ENCODE results near the gene CHCHD3.

Gene CHCHD3

GRCh38 chr7:132857703-132858102 is 224.2 kb downstream of the CHCHD3 start:
- TF ChIP-seq PPARA (CRISPR knock-in tag; IDR thresholded peaks at IDR 0.05; ENCODE audit: borderline replicate concordance) (no peak), TSHZ2 (CRISPR knock-in tag; IDR thresholded peaks at IDR 0.05) (no peak), BACH2 (CRISPR knock-in tag; IDR thresholded peaks at IDR 0.05; ENCODE audit: borderline replicate concordance) (no peak), ZNF565 (CRISPR knock-in tag; conservative IDR thresholded peaks at IDR 0.05; ENCODE audit: low read depth) (no peak), CSRNP3 (CRISPR knock-in tag; IDR thresholded peaks at IDR 0.05) (no peak), ZNF70 (CRISPR knock-in tag; IDR thresholded peaks at IDR 0.05) (no peak), CSDC2 (CRISPR knock-in tag; IDR thresholded peaks at IDR 0.05) (no peak), OSR1 (CRISPR knock-in tag; IDR thresholded peaks at IDR 0.05) (no peak), SNAI2 (CRISPR knock-in tag; IDR thresholded peaks at IDR 0.05) (no peak), PATZ1 (CRISPR knock-in tag; IDR thresholded peaks at IDR 0.05; ENCODE audit: borderline replicate concordance) (no peak), CREB5 (CRISPR knock-in tag; IDR thresholded peaks at IDR 0.05; ENCODE audit: low read depth) (no peak), ZNF8 (CRISPR knock-in tag; IDR thresholded peaks at IDR 0.05) (no peak), TCF4 (CRISPR knock-in tag; IDR thresholded peaks at IDR 0.05; ENCODE audit: borderline replicate concordance) (no peak), ISL1 (CRISPR knock-in tag; IDR thresholded peaks at IDR 0.05) (no peak), ZC3H10 (CRISPR knock-in tag; IDR thresholded peaks at IDR 0.05) (no peak), TOX (CRISPR knock-in tag; IDR thresholded peaks at IDR 0.05; ENCODE audit: borderline replicate concordance) (no peak)
- ATAC-seq: no peak

- ATAC-seq: no peak
- TF ChIP-seq ZNF565 (CRISPR knock-in tag; conservative IDR thresholded peaks at IDR 0.05; ENCODE audit: low read depth) (no peak), TCF4 (CRISPR knock-in tag; IDR thresholded peaks at IDR 0.05; ENCODE audit: borderline replicate concordance) (no peak), BACH2 (CRISPR knock-in tag; IDR thresholded peaks at IDR 0.05; ENCODE audit: borderline replicate concordance) (no peak), ESRRG (CRISPR knock-in tag; IDR thresholded peaks at IDR 0.05) (no peak), ARNTL (CRISPR knock-in tag; IDR thresholded peaks at IDR 0.05; ENCODE audit: borderline replicate concordance, low read depth) (no peak), SNAI2 (CRISPR knock-in tag; IDR thresholded peaks at IDR 0.05) (no peak), CSDC2 (CRISPR knock-in tag; IDR thresholded peaks at IDR 0.05) (no peak), ZC3H10 (CRISPR knock-in tag; IDR thresholded peaks at IDR 0.05) (no peak)
These were observed 224.9 kb downstream of the CHCHD3 start for GRCh38 chr7:132857031-132857430.

GRCh38 chr7:132856416-132856815 is 225.5 kb downstream of the CHCHD3 start:
- ATAC-seq: no peak

More at GRCh38 chr7:132856416-132856815, 225.5 kb downstream of the CHCHD3 start:
- no peak for TF ChIP-seq ESRRG (CRISPR knock-in tag; IDR thresholded peaks at IDR 0.05)
- TF ChIP-seq RARB (CRISPR knock-in tag; IDR thresholded peaks at IDR 0.05): no peak
- no peak for TF ChIP-seq SNAI2 (CRISPR knock-in tag; IDR thresholded peaks at IDR 0.05)
- TF ChIP-seq ZFP3 (CRISPR knock-in tag; IDR thresholded peaks at IDR 0.05): no peak
- TF ChIP-seq CSRNP3 (CRISPR knock-in tag; IDR thresholded peaks at IDR 0.05): no peak
- no peak for TF ChIP-seq ZFP30 (CRISPR knock-in tag; IDR thresholded peaks at IDR 0.05)
- no peak for TF ChIP-seq POU6F1 (CRISPR knock-in tag; IDR thresholded peaks at IDR 0.05; ENCODE audit: borderline replicate concordance, low read depth)
- TF ChIP-seq ISL1 (CRISPR knock-in tag; IDR thresholded peaks at IDR 0.05): no peak
- TF ChIP-seq PATZ1 (CRISPR knock-in tag; IDR thresholded peaks at IDR 0.05; ENCODE audit: borderline replicate concordance): no peak
- no peak for TF ChIP-seq CSDC2 (CRISPR knock-in tag; IDR thresholded peaks at IDR 0.05)
- TF ChIP-seq ARNTL (CRISPR knock-in tag; IDR thresholded peaks at IDR 0.05; ENCODE audit: borderline replicate concordance, low read depth): no peak
- no peak for TF ChIP-seq TCF4 (CRISPR knock-in tag; IDR thresholded peaks at IDR 0.05; ENCODE audit: borderline replicate concordance)
- no peak for TF ChIP-seq ZNF565 (CRISPR knock-in tag; conservative IDR thresholded peaks at IDR 0.05; ENCODE audit: low read depth)
- TF ChIP-seq ZC3H10 (CRISPR knock-in tag; IDR thresholded peaks at IDR 0.05): no peak

Measured in SK-N-SH treated with all-trans-retinoic acid at 6 μM for 48 hours (cell line).